ENCODE measurements around the gene PIM1.
A peak's percentile ranks its signal among the peaks of the same experiment; 100 is the strongest.
"Not testable (repeated sequence)": the region's sequence is repeated elsewhere in the genome, so short reads cannot be mapped to it uniquely, and the experiment has no call there.

Gene PIM1

DNA sequence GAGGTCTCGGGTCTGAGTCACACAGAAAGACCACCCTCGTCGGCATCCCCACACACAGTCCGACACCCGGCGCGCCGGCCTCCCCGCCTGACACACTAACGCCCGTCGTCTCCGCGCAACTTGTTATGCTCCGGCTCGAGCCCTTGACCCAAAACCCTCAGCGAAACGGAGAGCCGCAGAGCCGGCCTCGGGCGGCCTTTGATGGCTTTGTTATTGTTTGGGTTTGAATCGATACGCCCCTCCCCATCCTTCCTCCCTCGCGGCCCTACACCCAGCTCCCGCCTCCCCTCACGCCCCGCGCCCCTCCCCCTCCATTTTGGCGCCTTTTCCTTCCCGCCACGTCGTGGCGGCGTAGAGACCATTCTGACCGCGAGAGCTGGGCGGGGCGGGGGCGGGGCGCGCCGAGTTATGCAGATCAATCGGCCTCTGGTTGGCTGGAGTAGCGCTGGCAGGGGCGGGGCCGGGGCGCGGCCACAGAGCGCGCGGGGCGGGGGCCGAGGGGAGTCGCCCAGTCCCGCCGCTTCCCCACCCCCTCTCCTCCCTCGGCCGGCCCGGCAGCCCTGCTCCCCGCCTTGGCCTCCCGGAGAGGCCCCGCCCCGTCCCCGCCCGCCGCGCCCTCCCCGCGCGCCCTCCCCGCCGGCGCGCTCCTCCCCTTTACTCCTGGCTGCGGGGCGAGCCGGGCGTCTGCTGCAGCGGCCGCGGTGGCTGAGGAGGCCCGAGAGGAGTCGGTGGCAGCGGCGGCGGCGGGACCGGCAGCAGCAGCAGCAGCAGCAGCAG lies at the start of gene PIM1:
TSS of gene PIM1 (plus strand) at position 657 of the 777 bp plus-strand sequence. CDS start 424 bp downstream, outside the sequence.
- H3K4me3 ChIP-seq (ENCODE audit: low read depth, low read length) = peak within 1 kb of the TSS; percentile 78
- peak; percentile 94 for DNase-seq (ENCODE audit: low read depth)

DNA sequence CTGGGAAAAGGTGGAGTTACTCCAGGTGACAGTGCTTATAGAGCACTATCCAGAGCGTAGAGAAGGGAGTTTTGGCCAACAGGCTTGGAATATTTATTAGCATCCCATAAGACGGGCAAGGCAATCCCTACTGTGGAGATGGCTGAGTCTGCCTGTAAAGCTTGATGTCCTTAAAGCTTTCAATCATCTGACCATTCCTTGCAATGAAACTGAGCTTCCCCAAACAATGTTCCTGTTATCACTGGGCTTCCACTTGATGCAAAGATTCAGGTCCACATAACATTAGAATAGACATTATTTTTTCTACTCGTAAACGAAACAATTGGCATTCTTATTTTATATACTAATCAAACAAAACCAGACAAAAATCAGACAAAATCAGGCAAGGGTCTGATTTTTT lies 48.4 kb upstream of the PIM1 start:
- no peak for DNase-seq (ENCODE audit: low read depth)
- no peak overlapping the region for H3K4me3 ChIP-seq (ENCODE audit: low read depth, low read length)

DNA sequence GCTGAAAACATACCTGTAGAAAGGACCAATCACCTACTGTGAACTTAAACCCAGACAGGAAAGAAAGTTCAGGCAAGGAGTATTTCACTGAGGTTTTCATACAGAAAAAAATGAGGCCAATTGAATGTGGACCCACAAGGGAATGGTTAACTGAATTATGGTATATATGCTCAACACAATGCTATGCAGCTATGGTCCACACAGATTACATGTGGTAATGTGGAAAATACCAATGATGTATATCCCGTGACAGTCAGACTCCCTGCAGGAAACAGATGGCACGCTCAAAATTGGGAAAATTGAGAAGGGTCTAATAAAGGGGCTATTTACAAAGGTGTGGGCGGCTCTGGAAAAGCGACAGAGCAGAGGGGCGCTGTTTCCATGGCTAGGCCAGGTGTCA lies 47.1 kb upstream of the PIM1 start:
- no peak for DNase-seq (ENCODE audit: low read depth)
- H3K4me3 ChIP-seq (ENCODE audit: low read depth, low read length) = no peak overlapping the region

DNA sequence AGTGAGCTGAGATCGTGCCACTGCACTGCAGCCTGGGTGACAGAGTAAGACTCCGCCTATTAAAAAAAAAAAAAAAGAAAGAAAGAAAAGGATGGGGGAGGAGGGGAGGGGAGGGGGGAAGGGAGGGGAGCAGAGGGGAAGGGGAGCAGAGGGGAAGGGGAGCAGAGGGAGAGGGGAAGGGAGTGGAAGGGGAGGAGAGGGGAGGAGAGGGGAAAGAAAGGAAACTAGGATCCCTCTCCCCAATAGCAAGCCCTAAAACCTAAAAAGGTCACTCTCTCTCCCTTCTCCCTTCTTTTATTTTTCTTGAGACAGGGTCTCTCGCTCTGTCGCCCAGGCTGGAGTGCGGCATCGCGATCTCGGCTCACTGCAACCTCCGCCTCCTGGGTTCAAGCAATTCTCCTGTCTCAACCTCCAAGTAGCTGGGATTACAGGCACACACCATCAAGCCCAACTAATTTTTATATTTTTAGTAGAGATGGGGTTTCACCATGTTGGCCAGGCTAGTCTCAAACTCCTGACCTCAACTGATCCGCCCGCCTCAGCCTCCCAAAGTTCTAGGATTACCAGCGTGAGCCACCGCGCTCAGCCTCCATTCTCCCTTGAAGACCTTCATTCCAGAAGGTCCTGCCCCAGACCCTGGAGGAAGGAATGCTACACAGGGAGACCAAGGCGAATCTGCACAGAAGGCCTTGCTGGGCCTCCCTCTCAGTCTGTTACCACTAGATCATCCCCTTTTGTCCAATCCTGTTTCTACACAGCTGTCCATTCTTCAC lies 45.8 kb upstream of the PIM1 start:
- no peak overlapping the region for H3K4me3 ChIP-seq (ENCODE audit: low read depth, low read length)
- no peak for DNase-seq (ENCODE audit: low read depth)

DNA sequence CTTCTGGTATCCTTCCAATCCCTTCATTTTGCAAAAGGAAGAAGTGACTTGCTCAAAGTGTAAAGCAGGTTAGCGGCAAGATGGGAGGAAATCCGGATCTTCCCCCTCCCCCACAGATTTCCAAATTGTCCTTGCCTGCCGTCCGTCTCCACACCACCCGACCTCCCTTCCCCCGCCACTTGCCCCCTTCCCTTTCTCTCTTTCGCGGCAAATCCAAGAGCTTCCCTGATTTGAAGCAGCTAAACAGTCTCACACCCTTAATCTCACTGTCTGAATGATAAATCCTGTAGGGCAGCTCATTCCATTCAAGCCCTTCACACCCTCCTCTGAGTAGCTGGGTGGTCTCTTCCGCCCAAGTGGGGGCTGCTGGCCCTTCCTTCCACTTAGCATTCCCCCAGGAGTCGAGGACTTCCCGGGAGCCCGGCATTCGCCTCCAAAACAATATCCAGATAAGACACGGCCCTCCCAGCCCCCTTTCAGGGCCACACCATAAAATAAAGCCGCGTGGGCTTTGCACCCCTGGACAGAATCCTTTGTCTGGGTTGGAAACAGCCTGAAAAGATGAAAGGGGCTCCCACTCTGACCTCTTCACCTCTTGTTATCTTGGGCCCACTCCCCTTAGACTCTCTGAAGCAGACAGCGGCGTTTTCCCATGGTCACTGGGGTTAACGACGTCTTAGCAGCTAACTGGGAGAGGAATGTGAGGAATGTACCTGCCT lies 44.0 kb upstream of the PIM1 start:
- no peak for DNase-seq (ENCODE audit: low read depth)
- H3K4me3 ChIP-seq (ENCODE audit: low read depth, low read length) = no peak overlapping the region

DNA sequence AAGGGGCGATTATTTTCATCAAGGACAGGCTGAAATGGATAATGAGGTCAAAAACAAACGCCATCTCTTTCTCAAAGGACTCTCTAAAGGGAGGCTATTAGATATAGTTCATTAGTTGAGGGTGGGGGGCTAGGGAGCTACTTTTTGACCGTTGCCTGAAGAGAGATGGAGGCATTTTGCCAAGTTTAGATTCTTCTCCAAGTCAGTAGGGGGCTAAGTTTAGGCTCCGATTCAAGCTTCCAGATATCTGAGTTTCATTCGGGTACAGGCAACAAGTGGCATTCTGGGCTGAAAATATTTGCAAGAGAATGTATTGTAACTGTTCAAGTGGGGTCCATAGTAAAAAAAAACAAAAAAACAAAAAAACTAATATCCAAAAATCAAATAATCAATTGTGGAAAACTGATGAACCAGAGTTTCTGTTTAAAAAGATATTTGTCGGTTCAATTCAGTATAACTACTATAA lies 43.4 kb upstream of the PIM1 start:
- no peak overlapping the region for H3K4me3 ChIP-seq (ENCODE audit: low read depth, low read length)
- no peak for DNase-seq (ENCODE audit: low read depth)

DNA sequence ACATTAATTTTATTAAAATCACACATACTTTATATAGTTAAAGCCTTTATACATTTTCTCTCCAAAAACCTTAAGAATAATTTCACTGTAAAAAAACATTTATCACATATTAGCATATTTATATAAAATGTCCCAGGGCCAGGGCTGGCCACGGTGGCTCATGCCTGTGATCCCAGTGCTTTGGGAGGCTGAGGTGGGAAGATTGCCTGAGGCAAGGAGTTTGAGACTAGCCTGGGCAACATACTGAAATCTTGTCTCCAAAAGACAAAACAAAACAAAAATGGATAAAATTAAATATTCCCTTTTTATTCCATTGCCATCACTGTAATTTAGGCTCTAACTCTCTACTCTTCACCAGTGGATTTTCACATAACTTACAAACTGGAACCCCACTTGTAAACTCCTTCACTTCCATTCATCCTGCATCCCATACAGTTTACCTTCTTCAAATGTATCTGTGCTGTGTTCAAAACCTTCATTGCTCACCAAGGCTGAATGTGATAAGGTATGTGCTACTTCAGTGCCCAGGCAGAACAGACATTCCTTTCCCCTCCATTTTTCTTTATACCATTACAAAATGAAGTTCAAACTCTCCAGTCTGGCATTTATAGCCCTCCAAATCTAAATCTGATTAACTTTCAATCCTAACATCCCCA lies 42.9 kb upstream of the PIM1 start:
- no peak overlapping the region for H3K4me3 ChIP-seq (ENCODE audit: low read depth, low read length)

DNA sequence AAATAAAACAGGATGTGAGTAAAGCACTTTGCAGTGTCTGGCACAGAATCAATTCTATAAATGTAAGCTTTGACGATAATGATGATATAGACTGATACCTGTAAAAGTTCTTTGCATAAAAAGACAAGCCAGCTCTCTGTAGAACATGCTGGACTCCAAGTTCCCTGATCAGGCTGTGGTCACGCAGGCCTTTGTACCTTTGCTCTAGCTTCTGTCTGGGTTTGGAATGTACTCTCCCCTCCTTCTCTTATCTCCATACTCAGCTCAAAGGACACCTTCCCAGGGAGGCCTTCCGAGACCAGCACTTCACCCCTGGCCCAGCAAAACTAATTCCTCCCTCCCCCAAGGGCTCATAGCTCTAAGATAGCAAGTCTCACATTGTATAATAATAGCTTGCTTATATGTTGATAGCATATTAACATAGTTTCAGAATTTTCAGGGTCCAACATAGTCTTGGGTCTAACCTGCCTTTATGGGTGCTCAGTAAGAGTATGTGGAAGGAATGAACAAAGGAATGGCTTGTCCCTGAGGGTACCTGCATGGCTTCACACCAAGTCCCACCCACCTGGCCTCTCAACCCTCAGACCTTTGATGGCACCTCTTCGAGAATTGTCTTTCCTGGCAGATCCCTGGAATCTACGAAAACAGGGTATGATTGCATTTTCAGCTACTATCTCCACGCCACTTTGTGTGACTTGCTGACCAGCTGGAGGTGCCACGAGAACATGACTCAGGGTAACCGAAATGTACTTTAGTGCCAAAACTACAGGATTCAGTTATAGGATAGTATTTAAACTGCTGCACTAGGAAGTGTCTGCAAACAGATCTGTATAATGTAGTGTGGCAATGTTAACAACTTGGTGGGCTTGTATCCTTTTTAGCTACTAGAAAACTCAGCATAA lies 41.7 kb upstream of the PIM1 start:
- no peak overlapping the region for H3K4me3 ChIP-seq (ENCODE audit: low read depth, low read length)
- no peak for DNase-seq (ENCODE audit: low read depth)

More for the DNA sequence above, 42.9 kb upstream of the PIM1 start:
- DNase-seq (ENCODE audit: low read depth) = no peak

DNA sequence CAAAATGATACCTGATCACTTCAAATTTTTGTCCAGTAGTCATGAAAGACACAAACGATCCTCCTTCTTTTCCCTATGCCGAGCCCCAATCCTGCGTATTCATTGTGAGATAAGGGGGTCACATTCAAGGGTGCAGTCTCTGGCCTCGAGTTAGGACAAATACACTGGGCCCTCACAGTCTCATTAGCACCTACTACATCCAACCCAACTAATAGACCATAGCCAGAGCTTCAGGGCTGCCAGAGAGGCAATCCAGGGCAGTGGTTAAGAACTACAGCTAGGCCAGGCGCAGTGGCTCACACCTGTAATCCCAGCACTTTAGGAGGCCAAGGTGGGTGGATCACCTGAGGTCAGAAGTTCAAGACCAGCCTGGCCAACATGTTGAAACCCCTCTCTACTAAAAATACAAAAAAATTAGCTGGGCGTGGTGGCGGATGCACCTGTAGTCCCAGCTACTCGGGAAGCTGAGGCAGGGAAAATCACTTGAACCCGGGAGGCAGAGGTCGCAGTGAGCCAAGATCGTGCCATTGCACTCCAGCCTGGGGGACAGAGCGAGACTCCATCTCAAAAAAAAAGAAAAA lies 41.0 kb upstream of the PIM1 start:
- DNase-seq (ENCODE audit: low read depth) = not testable (repeated sequence)

DNA sequence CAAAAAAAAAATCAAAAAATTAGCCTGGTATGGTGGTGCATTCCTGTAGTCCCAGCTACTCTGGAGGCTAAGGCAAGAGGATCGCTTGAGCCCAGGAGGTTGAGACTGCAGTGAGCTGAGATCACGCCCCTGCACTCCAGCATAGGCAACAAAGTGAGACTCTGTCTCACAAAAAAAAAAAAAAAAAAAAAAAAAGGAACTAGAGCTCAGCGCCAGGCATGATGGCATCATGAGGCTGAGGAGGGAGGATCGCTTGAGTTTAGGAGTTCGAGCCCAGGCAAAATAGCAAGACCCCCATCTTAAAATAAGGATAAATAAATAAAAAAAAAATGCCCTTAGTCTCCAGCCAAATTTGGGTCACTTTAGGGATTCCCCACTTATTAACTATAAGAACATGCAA lies 40.4 kb upstream of the PIM1 start:
- H3K4me3 ChIP-seq (ENCODE audit: low read depth, low read length) = no peak overlapping the region
- DNase-seq (ENCODE audit: low read depth) = no peak

More for the DNA sequence above, 41.0 kb upstream of the PIM1 start:
- H3K4me3 ChIP-seq (ENCODE audit: low read depth, low read length) = not testable (repeated sequence)

DNA sequence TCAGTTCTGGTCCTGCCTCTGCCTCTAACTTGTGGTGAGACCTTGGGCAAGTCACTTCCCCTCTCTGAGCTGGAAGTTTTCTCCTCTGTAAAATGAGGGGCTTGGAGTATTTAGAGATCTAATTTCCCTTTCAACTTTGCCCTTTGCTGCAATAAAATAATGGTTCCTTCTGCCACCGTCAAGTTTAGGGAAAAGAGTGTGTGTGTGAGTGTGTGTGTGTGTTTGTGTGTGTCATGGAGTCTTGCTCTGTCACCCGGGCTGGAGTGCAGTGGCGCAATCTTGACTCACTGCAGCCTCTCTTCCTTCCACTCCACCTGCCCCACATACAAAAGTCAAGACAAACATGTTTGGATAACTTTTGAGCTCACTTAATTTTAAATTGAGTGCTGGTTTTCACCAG lies 39.2 kb upstream of the PIM1 start:
- DNase-seq (ENCODE audit: low read depth) = no peak

DNA sequence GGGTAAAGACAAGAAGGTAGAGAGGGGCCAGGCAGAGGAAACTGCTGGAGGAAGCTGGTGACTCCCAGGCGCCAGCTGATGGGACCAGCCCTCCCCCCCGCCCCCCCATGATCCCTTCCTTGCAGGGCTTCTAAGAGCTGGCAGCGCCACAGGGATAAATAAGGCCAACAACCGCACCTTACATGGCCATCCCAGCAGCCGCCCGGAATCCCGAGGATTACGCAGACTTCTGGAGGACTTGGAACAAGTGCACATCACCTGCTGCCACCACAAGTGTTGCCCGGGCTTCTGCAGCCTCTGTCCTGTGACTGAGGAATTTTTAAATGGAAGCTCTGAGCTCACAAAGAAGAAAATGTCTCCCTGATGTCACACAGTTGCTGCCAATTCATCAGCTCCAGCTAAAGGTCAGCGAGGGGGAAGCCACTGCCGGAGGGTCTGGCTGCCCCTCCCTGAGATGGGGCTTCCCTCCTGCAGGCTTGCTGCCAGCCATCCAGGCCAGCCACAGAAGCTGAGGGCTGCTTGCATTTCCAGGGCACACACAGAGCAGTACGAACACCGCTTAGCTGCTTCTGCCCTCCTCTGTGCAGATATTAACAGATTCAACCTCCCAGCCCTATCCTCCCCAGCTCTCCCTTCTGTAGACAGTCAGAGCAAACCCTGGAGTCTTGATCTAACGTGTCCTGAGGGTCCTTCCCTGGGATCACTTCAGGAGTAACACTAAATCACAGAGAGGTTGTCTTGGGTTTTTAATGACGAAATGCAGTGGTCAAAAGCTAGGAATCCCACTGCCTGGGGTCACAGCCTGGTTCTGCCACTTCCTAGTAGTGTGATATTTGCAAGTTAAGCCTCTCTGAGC lies 38.6 kb upstream of the PIM1 start:
- DNase-seq (ENCODE audit: low read depth) = no peak
- no peak overlapping the region for H3K4me3 ChIP-seq (ENCODE audit: low read depth, low read length)

More for the DNA sequence above, 39.2 kb upstream of the PIM1 start:
- no peak overlapping the region for H3K4me3 ChIP-seq (ENCODE audit: low read depth, low read length)

DNA sequence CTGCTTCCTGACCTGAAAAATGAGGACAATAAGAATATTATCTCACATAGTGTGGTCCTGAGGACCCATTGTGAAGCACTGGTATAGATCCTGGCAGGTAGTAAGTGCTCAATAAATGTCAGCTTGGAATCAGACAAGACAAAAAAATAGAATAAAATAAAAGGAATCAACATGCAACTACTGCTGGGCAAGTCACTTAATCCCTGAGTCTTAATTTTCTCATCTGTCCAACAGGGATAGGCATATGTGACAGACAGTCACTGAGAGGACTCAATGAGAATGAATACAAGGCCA lies 38.0 kb upstream of the PIM1 start:
- no peak overlapping the region for H3K4me3 ChIP-seq (ENCODE audit: low read depth, low read length)
- DNase-seq (ENCODE audit: low read depth) = no peak

DNA sequence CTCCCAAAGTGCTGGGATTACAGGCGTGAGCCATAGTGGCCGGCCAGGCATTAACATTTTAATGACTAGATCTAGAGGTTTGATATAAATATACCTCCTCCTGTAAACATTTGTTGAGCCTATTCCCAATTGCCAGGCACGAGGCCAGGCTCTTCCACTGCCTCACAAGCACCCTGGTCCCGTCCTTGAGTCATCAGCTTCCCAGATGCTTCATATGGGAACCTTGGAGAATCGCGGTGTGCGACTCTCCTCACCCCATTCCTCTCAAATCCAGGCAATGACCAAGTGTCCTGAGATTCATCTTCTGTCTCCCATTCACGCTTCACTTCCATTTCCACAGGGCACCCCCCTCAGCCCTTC lies 35.9 kb upstream of the PIM1 start:
- DNase-seq (ENCODE audit: low read depth) = no peak
- H3K4me3 ChIP-seq (ENCODE audit: low read depth, low read length) = no peak overlapping the region

DNA sequence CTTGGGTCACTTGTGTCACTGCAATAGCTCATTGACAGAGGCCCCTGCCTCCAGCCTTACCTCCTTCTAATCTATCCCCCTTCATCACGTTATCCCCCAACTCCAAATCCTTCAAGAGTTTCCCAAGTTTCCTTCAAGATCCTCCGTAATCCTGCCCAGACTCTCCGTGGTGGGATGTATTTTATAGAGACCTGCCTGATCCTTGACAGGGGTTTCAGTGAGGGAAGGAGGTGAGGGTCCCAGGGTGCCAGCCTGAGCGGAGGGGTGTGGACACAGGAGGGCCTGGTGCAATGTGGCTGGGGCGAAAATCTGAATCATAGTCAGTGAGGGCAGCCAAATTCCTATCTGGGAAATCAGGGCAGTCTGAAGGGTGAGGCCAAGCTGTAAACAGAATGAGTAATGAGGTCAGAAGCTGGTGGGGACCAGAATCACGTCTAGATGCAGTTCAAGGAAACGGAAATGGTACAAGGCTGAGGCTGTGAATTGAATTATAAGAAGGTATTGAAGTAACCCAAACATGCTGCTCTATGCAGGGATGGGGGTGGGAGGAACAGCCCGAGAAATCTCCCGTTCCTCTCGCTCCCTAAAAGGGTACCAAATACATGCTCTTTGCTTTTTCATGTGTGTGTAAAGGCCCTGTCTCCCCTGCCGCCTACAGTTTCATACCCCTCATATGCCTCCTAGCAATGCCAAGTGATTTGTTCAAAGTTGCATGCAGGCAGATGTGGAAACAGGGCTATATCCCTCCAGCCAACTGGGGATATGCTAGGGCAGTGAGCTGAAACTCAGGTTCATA lies 35.4 kb upstream of the PIM1 start:
- peak; percentile 90 for DNase-seq (ENCODE audit: low read depth)
- H3K4me3 ChIP-seq (ENCODE audit: low read depth, low read length) = no peak overlapping the region

DNA sequence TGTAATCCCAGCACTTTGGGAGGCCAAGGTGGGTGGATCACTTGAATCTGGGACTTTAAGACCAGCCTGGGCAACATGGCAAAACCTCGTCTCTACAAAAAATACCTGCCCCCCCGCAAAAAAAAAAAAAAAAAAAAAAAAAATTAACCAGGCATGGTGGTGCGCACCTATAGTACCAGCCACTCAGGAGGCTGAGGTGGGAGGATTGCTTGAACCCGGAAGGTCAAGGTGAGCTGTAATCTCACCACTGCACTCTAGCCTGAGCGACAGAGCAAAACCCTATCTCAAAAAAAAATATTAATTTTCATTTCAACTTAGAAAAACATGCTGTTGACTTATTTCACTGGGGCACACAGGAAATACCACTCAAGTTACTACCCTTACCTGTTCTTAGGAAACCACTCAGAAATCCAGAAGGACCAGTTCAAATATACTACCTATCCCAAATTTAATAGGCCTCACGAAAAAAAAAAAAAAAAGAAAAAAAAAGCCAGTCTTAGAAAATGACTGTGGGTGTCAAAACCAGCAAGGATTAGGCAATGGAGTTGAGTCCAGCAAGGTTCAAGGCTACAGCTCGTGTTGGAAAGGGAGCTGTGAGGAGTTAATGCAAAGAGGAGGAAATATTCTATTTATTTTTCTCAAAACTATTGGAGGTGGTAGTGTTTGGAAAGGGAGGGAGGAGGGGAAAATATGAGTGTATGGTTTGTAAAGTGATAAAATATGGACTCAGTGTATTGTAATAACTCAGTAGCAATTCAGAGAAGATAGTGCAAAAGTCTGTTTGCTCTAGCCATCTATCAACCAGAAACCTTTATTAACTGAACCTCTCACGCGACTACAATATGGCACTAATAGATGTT lies 33.9 kb upstream of the PIM1 start:
- H3K4me3 ChIP-seq (ENCODE audit: low read depth, low read length) = no peak overlapping the region
- DNase-seq (ENCODE audit: low read depth) = no peak
